22Rv1 (cell line): ENCODE measurements around the gene PLD1.
"Not testable (repeated sequence)": the region's sequence is repeated elsewhere in the genome, so short reads cannot be mapped to it uniquely, and the experiment has no call there.

Source experiments
- H3K27ac ChIP-seq: fragments of 450-650 bp; 2 replicates; pipeline ENCODE4 v1.5.1; 2017
- CTCF ChIP-seq: fragments of 450-650 bp; IDR thresholded peaks from 2 replicates; pipeline ENCODE4 v1.5.1; 2017; ENCODE audit warnings: mild to moderate bottlenecking
- ZFX ChIP-seq: fragments of 450-650 bp; IDR thresholded peaks from 2 replicates; pipeline ENCODE4 v1.6.1; 2017; ENCODE audit warnings: antibody characterized with exemption, borderline replicate concordance

The PLD1 gene

DNA sequence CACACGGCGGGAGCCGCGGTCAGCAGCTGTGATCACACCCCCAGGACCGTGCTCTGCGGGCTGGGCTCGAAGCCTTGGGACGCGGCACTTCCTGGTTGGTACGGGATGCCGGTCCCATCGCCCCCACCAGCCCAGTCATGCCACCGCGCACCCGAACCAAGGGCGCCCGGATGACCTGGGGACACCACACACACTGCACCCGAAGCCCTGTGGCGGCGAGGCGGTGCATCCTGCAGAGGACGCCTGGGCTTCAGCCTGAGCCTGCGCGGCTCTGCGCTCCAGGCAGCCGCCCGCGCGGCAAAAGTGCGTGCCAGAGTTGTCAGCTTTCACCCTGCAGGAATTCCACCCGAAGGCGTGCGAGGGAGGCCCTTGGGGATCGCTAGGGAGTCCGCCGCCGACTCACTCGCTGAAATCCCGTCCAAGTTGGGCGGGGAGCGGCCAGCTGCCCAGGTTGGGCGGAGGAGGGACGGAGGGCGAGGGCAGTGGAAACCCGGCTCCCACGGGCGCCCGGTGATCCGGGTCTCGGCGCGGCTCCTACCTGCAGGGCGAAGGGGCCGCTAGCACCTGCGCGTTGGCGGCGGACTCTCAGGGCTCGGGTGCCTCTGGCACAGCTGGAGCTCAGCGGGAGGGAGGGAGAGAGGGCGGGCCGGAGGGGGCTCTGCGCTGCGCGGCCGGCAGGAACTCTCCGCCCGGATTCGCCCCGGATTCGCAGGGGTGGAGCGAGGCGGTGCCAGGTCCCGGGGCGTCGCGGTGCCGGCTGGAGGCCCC, at the start of gene PLD1:
Gene PLD1, minus strand, starts transcription at position 623 of the 768 bp plus-strand sequence. CDS start 72,432 bp downstream, outside the sequence.
- H3K27ac ChIP-seq = peak within 1 kb of the TSS; percentile 29
- no peak for TF ChIP-seq ZFX
- TF ChIP-seq CTCF = no peak

DNA sequence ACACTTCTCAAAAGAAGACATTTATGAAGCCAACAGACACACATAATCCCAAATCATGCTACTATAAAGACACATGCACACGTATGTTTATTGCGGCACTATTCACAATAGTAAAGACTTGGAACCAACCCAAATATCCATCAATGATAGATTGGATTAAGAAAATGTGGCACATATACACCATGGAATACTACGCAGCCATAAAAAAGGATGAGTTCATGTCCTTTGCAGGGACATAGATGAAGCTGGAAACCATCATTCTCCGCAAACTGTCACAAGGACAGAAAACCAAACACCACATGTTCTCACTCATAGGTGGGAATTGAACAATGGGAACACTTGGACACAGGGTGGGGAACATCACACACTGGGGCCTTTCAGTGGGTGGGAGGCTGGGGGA, 48.5 kb upstream of the PLD1 start:
- not testable (repeated sequence) for H3K27ac ChIP-seq

GRCh38 chr3:171854649-171855305, 44.5 kb upstream of the PLD1 start:
- TF ChIP-seq CTCF (no peak), ZFX (no peak)
- H3K27ac ChIP-seq = no peak overlapping the region

GRCh38 chr3:171851660-171852058, 41.4 kb upstream of the PLD1 start:
- H3K27ac ChIP-seq = no peak overlapping the region
- TF ChIP-seq ZFX (no peak), CTCF (no peak)

DNA sequence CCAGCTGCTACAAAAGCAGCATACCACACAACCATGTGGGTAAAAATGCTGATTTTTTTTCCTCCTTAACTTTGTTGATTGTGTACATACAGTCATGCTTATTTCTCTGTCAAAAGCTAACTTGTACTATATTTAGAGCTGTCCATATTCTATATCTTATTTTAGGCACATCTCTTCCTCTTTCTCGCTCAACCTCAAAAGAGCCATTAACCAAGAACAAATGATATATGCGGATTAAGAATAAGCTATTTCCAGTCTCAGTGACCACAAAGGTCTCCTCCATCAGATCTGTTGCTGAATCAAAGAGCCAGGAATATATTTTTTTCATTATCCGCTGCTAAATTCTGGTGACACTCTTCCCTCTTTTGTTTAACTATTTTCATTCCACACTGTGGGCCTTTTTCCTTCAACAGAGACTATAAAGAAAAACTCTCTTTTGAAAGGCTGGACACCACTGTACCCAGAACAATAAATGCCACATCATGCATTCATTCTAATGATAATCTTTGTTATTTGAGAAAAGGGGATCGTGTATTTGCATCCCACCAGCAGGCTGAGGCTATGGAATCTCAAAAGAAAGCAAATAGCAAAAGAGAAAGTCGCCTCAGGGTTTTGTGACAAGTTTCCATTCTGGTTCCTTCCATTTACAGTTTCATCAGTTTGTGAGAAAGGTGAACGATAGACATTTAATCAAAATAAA, 40.8 kb upstream of the PLD1 start:
- no peak overlapping the region for H3K27ac ChIP-seq
- TF ChIP-seq ZFX (no peak), CTCF (no peak)

DNA sequence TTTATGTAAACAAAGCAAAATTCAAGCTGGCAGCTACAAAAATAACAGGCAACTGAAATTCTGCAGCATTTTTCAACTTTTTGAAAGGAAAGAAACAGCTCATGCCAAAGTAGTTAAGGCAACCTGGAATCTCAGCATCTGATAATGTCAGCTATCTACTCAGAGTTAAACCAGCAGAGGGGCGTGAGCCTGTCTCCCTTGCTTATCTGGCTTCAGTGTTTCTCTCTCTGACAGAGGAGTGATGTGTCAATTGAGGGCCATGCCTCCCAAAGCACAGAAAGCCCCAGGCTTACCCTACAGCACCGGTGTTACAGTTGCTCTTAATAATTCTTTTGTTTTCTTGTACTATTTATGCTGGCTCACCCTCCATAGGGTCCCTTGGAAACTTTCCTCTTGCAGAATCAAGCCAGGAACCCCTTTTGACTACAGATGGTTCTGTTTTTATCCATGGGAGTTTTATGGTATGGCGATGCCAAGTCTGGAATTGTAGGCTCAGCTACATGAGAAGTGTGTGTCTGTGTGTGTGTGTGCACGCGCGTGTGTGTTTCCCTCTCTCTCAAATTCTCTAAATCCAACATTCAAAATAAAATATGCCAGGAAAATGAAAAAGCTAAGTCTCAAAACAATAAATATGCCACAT, 40.2 kb upstream of the PLD1 start:
- no peak for TF ChIP-seq CTCF
- TF ChIP-seq ZFX = no peak
- no peak overlapping the region for H3K27ac ChIP-seq

- no peak overlapping the region for H3K27ac ChIP-seq
- TF ChIP-seq ZFX (no peak), CTCF (no peak)
These were observed 39.5 kb upstream of the PLD1 start for GRCh38 chr3:171849617-171850319.
